Neural cell (in vitro differentiated cells): ENCODE data around the gene ITPKB.
"Not testable (repeated sequence)": the region's sequence is repeated elsewhere in the genome, so short reads cannot be mapped to it uniquely, and the experiment has no call there.

Experiments used
- EZH2 ChIP-seq: fragments of 200-600, 300-800 bp; shearing (Covaris generic), sonication (generic); IDR thresholded peaks from 2 replicates; pipeline ENCODE4 v1.6.1; 2014; ENCODE audit warnings: antibody characterized with exemption, low read length, borderline replicate concordance, mild to moderate bottlenecking; ENCODE audit not compliant: insufficient read depth, poor library complexity, severe bottlenecking
- POLR2AphosphoS5 ChIP-seq: IDR thresholded peaks from 2 replicates; pipeline ENCODE4 v1.6.1; 2012

DNA sequence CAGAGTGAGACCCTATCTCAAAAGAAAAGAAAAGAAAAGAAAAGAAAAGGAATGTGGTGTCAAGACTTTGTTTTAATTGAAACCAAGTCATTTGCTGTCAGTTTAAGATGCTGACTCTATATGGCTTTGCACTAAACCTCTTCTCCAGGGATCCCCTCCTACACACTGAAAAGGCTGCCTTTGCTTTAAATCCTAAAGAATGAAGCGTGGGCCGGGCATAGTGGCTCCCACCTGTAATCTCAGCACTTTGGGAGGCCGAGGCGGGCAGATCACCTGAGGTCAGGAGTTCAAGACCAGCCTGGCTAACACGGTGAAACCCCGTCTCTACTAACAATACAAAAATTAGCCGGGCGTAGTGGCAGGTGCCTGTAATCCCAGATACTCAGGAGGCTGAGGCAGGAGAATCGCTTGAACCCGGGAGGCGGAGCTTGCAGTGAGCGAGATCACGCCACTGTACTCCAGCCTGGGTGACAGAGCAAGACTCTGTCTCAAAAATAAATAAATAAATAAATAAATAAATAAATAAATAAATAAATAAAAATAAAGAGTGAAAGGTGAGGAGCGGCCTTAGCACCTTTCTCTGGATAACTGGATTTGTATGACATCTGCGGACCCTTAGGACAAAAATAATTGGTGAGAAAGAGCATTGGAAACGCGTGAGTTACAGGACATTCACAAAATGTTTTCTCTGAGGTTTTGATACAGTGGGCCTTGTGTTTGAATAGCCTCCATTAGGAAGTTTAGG, 8.6 kb upstream of the ITPKB start:
- TF ChIP-seq POLR2AphosphoS5, EZH2: not testable (repeated sequence)
